Mononuclear cell (primary cell): Measurements from ENCODE around the gene LRRC27. TPM values are rescaled to one million over a fixed set of nuclear protein-coding genes. Genes with fewer than 3 reads are reported as not detected.
"Not testable (repeated sequence)": the region's sequence is repeated elsewhere in the genome, so short reads cannot be mapped to it uniquely, and the experiment has no call there.

ENCODE experiments used
- H3K27me3 ChIP-seq: 2 replicates; pipeline ENCODE4 v1.6.0; 2011; ENCODE audit warnings: low read length, control low read depth; ENCODE audit not compliant: insufficient read depth
- H3K4me1 ChIP-seq: 2 replicates; pipeline ENCODE4 v1.5.1; 2011; ENCODE audit warnings: mild to moderate bottlenecking, low read length, control low read depth; ENCODE audit not compliant: insufficient read depth
- H3K4me3 ChIP-seq: 2 replicates; pipeline ENCODE4 v1.5.1; 2011; ENCODE audit warnings: mild to moderate bottlenecking, low read length, moderate library complexity
- H3K9me3 ChIP-seq: 2 replicates; pipeline ENCODE4 v1.5.1; 2011; ENCODE audit warnings: low read depth, mild to moderate bottlenecking, control low read depth, low read length
- total RNA-seq: library from RNA; depleted of rRNA; stranded (reverse); fragments of >200 nt; gene quantifications from one replicate; pipeline ENCODE4 v1.2.3, GENCODE V29; 2012

LRRC27 gene
- total RNA-seq, 1 donor: 1.4 TPM

DNA sequence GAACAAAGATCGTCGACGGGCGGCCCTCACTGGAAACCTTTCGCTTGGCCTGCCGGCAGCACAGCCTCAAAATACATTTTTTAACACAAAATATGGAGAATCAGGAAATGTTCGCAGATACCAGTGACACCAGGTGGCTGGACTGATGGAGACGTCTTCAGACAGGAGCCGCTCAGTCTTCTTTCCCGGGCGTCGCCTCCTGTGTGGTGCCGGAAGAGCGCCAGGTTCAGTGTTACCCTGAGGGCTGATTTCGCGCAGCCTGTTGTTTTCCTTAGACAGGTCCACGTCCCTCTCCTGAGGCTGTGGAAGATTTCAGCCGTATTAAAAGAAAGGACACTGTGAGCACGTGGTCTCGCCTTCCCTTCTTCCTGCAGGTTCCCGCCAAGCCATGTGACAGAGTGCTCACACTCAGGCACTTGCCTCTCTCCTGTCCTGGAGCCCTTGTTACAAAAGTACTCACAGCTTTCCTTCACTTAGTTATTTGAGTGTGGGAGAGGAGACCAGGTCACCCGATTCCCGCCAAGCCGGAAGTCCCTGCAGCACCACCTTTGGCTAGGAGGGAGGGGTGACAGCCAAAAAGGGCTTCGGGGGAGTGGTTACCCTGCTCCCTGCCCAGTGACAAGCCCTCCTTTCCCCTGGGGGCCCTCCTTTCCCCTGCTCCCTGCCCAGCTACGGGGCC, 43.3 kb downstream of the LRRC27 start:
- no peak overlapping the region for H3K4me3 ChIP-seq
- H3K9me3 ChIP-seq: no peaks in the 10 kb centered on the region
- H3K4me1 ChIP-seq: peaks cover 29% of the 10 kb centered on the region

GRCh38 chr10:132375795-132376297, 43.9 kb downstream of the LRRC27 start:
- H3K4me3 ChIP-seq: no peak overlapping the region
- H3K9me3 ChIP-seq: no peaks in the 10 kb centered on the region
- no peaks in the 10 kb centered on the region for H3K27me3 ChIP-seq
- H3K4me1 ChIP-seq: peaks cover 29% of the 10 kb centered on the region

More for the DNA sequence above, 43.3 kb downstream of the LRRC27 start:
- H3K27me3 ChIP-seq: no peaks in the 10 kb centered on the region

GRCh38 chr10:132376394-132376851, 44.4 kb downstream of the LRRC27 start:
- H3K4me3 ChIP-seq: no peak overlapping the region

DNA sequence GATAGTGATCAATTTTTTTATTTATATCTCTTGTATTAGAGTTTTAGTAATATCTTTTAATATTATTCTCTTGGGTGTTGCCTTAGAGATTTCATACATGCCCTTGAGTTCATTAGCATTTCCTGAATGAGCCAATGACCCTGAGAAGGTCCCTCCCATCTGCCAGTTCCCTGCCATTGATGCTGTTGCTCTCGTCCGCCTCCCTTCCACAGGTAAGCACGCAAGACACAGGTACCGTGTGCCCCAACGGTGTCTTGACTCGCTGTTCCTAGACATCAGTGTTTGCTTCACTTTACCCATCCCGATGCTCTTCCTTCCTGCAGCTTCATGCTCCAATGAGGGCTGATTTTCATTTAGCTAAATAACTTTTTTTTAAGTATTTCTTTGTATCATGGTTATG, 45.3 kb downstream of the LRRC27 start:
- peaks cover 37% of the 10 kb centered on the region for H3K4me1 ChIP-seq
- no peaks in the 10 kb centered on the region for H3K27me3 ChIP-seq
- no peak overlapping the region for H3K4me3 ChIP-seq
- H3K9me3 ChIP-seq: no peaks in the 10 kb centered on the region

More at GRCh38 chr10:132376394-132376851, 44.4 kb downstream of the LRRC27 start:
- Histone ChIP-seq H3K27me3 (no peaks in the 10 kb centered on the region), H3K9me3 (no peaks in the 10 kb centered on the region), H3K4me1 (peaks cover 33% of the 10 kb centered on the region)

- H3K27me3 ChIP-seq, H3K9me3 ChIP-seq, H3K4me3 ChIP-seq: not testable (repeated sequence)
- peaks cover 44% of the 10 kb centered on the region for H3K4me1 ChIP-seq
Observed at GRCh38 chr10:132379026-132379425, 47.0 kb downstream of the LRRC27 start.

DNA sequence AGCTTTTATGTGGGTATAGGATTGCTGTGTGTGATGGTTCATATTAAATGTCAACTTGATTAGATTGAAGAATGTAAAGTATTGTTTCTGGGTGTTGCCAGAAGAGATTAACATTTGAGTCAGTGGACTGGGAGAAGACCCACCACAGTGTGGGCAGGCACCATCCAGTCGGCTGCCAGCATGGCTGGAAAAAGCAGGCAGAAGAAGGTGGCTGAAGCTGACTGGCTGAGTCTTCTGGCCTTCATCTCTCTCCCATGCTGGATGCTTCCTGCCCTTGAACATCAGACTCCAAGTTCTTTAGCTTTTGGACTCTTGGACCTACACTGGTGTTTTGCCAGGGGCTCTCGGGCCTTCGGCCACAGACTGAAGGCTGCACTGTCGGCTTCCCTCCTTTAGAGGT, 49.0 kb downstream of the LRRC27 start:
- not testable (repeated sequence) for H3K4me3 ChIP-seq, H3K27me3 ChIP-seq
- peaks cover 37% of the 10 kb centered on the region for H3K4me1 ChIP-seq

GRCh38 chr10:132381741-132382140, 49.7 kb downstream of the LRRC27 start:
- peaks cover 31% of the 10 kb centered on the region for H3K4me1 ChIP-seq
- no peak overlapping the region for H3K4me3 ChIP-seq
- no peaks in the 10 kb centered on the region for H3K27me3 ChIP-seq
- no peaks in the 10 kb centered on the region for H3K9me3 ChIP-seq

More for the DNA sequence above, 49.0 kb downstream of the LRRC27 start:
- not testable (repeated sequence) for H3K9me3 ChIP-seq

DNA sequence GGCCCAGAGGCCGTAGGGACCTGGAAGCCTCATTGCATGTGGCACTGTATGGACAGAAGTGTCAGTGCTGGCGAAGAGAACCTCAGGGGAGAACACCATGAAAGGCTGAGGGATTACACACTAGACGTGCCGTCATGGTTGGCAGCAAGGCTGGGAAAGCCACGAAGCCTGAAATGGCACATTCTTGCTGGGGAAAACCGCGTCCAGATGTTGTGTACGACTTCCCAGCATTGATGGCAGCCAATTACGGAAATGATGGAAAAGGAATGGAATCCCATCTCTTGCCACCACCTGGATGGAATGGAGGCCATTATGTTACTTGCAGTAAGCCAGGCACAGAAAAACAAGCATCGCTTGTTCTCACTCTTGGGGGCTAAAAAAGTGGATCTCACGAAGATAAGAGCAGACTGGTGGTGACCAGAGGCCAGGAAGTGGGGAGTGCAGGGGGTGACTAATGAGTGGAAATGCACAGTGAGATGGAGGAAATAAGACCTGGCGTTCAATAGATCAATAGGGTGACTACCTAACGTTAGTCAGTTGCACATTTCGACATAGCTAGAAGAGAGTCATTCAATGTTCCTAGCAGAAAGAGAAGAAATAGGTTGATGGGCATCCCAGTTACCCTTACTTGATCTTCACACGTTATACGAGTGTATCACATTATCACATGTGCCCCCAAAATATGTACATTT, 50.4 kb downstream of the LRRC27 start:
- Histone ChIP-seq H3K4me3 (no peak overlapping the region), H3K4me1 (peaks cover 29% of the 10 kb centered on the region), H3K9me3 (no peaks in the 10 kb centered on the region), H3K27me3 (no peaks in the 10 kb centered on the region)

DNA sequence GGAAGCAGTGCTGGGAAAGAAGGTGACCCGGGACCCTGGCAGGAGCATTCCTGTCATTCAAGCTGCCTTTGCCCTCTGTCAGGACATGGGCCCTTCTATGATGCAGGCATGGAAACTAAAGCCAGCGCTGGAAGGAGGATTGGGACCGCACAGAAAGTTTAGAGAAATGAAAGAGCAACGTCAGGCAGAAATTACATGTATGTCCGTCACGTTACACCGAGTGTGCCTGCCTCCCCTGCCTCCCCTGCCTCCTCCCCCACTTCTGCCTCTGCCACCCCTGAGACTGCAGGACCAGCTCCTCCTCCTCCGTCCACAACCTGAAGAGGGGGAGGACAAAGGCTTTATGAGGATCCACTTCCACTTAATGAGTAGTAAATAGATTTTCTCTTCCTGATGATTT, 51.1 kb downstream of the LRRC27 start:
- no peaks in the 10 kb centered on the region for H3K9me3 ChIP-seq
- H3K27me3 ChIP-seq: no peaks in the 10 kb centered on the region
- H3K4me3 ChIP-seq: no peak overlapping the region
- H3K4me1 ChIP-seq: peaks cover 34% of the 10 kb centered on the region

DNA sequence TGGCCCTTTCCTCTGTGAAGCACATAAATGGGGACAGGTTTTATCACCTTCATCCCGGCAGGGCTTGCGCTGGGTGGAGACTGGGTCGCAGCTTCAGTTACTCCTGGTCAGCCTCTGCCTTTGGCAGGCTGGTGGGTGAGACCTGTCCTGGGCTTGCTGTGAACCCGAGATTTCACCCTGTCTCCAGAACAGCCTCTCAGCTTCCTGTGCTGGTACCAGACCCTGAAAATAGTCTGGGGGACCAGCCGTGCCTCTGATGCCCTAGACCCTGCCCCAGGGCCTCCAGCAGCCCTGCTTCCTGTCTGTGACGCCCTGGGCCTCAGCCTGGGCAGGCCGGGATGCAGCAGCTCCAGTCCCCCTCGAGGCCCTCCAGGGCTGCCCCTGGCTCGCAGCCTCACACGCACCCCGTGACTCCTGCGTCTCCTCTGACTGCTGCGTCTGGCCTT, 51.8 kb downstream of the LRRC27 start:
- Histone ChIP-seq H3K4me3 (no peak overlapping the region), H3K27me3 (no peaks in the 10 kb centered on the region), H3K9me3 (no peaks in the 10 kb centered on the region), H3K4me1 (peaks cover 34% of the 10 kb centered on the region)

- Histone ChIP-seq H3K27me3 (no peaks in the 10 kb centered on the region), H3K9me3 (no peaks in the 10 kb centered on the region), H3K4me1 (peaks cover 39% of the 10 kb centered on the region), H3K4me3 (no peak overlapping the region)
Observed at GRCh38 chr10:132384618-132385388, 52.8 kb downstream of the LRRC27 start.

GRCh38 chr10:132385389-132385667, 53.3 kb downstream of the LRRC27 start:
- no peak overlapping the region for H3K4me3 ChIP-seq
- no peaks in the 10 kb centered on the region for H3K27me3 ChIP-seq
- H3K4me1 ChIP-seq: peaks cover 39% of the 10 kb centered on the region
- no peaks in the 10 kb centered on the region for H3K9me3 ChIP-seq

GRCh38 chr10:132385721-132386418, 53.9 kb downstream of the LRRC27 start:
- Histone ChIP-seq H3K27me3 (no peaks in the 10 kb centered on the region), H3K4me1 (peaks cover 39% of the 10 kb centered on the region), H3K4me3 (no peak overlapping the region), H3K9me3 (no peaks in the 10 kb centered on the region)

GRCh38 chr10:132386419-132386831, 54.4 kb downstream of the LRRC27 start:
- Histone ChIP-seq H3K4me3 (no peak overlapping the region), H3K4me1 (peaks cover 34% of the 10 kb centered on the region), H3K9me3 (no peaks in the 10 kb centered on the region), H3K27me3 (no peaks in the 10 kb centered on the region)

GRCh38 chr10:132386896-132387295, 54.9 kb downstream of the LRRC27 start:
- H3K27me3 ChIP-seq, H3K9me3 ChIP-seq, H3K4me3 ChIP-seq: not testable (repeated sequence)
- peaks cover 30% of the 10 kb centered on the region for H3K4me1 ChIP-seq
